Retinal pigment epithelial cell (primary cell): ENCODE measurements around the gene ING2.

ENCODE experiments used
- DNase-seq: peaks from one replicate; pipeline ENCODE4 v3.0.0-alpha.2; 2010; ENCODE audit warnings: low read depth
- H3K4me3 ChIP-seq: 2 replicates; pipeline ENCODE4 v1.5.1; 2011; ENCODE audit warnings: mild to moderate bottlenecking, low read length, control low read depth, moderate library complexity
- CTCF ChIP-seq: conservative IDR thresholded peaks from 2 replicates; pipeline ENCODE4 v1.5.1; 2011; ENCODE audit warnings: low read depth, low read length, control low read depth, inconsistent platforms

The ING2 gene

GRCh38 chr4:183503497-183504063 is 1.3 kb upstream of the ING2 start:
- TF ChIP-seq CTCF = no peak
- peak overlapping the region; percentile 90 for H3K4me3 ChIP-seq
- no peak for DNase-seq

DNA sequence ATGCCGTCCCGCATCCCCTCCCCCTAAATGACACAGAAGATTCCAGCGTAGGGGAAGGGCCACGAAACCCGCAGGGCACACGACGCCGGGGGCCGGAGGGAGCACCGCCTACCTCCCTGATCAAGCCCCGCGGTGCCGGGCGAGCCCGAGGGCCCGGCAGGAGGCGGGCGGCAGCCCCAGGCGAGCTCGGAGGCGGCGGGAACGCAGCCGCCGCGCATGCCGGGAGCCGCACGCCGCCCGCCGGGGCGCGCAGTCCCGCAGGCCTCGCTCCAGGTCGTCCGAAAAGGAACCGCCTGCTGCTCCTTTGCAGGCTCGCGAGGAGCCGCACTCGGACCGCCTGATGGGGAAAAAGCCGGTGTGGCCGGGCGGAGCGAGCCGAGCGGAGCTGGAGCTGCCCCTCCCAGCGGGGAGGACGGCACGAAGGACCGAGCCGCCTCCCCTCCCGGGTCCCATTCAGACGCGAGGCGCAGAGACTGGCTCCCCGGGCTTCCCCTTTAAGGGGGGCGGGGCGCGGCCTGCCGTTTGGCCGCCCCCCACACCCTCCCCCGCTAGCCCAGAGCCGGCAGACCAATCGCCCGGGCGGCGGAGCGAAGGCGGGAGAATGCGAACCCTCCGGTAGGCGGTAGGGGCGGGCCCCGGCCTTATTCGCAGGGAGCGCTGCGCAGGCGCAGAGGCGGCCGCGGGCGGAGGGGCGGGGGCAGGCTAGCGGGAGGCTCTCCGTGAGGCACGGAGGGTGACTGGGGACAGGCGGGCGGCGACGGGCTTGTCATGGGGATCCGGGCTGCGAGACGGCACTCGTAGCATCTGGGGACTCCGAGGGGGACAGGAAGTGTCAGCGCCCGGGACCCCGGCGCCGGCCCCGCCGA is 561 bp upstream of the ING2 start:
- TF ChIP-seq CTCF = peak; percentile 6
- peak; percentile 88 for DNase-seq

GRCh38 chr4:183505611-183506388 is 942 bp downstream of the ING2 start:
- TF ChIP-seq CTCF = no peak
- peak overlapping the region; percentile 90 for H3K4me3 ChIP-seq
- peak; percentile 57 for DNase-seq

More for the DNA sequence above, 561 bp upstream of the ING2 start:
- peak overlapping the region; percentile 90 for H3K4me3 ChIP-seq

DNA sequence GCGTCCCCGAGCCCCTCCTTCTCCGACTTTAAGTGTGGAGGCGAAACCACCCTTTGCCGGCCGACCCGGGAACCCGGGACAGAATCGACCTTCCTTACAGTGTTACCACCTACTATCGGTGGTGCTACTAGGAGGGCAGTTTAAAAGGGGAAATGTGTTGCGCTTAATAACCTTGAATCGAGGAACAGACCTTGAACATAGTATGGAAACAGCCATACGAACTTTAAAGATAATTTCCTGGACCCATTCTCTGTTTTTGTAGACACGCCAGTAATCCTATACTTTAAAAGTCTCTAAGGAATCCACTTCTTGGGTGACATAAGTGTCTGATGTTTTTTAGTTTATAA is 1.5 kb downstream of the ING2 start:
- peak overlapping the region; percentile 90 for H3K4me3 ChIP-seq
- TF ChIP-seq CTCF = no peak

DNA sequence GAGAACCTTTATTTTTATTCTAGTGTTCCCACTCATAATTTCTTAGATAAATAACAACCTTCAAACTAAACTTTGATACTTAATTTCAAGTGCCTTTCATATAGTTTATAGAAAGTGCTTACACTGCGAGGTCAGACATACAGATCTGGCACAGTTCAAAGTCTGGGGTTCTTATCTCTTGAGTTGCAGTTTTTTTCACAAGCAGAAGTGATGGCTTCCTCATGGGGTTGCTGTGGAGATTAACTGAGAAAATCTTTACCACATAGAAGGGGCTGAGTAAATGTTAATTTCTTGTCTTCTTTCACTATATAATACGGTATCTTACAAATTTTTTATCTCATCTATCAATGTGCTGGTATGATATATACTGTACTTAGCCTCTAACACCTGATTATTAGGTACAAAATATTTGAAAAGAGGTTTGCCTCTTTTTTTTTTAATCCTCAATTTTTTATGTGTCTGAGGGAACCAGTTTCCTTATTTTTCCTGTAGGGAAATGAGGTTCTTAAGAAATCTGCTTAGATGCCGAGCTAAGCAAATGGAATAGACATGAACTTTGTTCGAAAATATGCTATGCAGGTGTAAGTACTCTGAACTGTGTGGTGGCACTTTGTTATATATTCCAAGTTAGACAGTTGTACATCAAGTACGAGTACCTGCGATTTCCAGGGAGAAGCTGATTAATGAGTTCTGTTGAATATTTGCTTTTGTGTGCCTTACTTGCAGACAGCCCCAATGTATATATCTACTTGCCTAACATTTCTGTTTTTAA is 3.3 kb downstream of the ING2 start:
- H3K4me3 ChIP-seq = no peak overlapping the region
- DNase-seq = no peak
- no peak for TF ChIP-seq CTCF

More for the DNA sequence above, 1.5 kb downstream of the ING2 start:
- no peak for DNase-seq

DNA sequence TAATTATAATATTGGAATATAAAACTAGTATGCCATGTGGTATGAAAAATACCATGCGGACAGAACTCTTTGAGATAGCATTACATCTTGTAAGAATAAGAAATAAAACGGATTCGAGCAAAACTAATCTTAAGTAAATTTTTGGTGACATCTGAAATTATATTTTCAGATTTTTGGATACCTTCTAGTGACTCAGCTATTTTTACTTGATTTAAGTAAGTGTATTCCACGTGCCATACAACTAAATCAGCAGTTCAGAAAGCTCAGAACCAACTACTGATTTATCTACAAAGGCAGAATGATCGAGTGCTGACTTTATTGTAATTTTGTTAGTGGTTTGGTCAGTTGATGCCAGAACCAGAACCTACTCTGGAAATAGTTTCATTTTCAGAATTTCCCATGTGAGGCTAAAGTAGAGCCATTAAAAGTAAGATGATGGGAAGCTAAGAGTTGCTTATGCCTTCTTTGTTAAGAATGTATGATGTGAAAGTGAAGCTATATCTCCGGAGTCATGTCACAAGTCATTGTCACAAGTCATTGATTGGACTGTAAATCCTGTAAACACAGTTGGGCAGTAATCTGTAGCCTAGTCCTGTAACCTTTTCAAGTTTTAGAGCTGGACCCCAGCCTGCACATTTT is 4.0 kb downstream of the ING2 start:
- no peak for TF ChIP-seq CTCF
- DNase-seq = no peak
- no peak overlapping the region for H3K4me3 ChIP-seq
